Upper lobe of right lung (tissue), 1 donor: ENCODE measurements around the gene RERE. TPM values are rescaled to one million over a fixed set of nuclear protein-coding genes. Genes with fewer than 3 reads are reported as not detected.

ENCODE experiments used
- ATAC-seq: fragments of 200-7000 bp; cut with Tn5 transposase; one replicate; pipeline ENCODE4 v1.9.1; 2020; ENCODE audit warnings: mild to moderate bottlenecking, moderate library complexity
- DNase-seq: peaks from one replicate; pipeline ENCODE4 v3.0.0-alpha.2; 2020
- H3K27ac ChIP-seq: fragments of 200-600 bp; one replicate; pipeline ENCODE4 v1.8.0; 2022
- H3K27me3 ChIP-seq: fragments of 200-600 bp; one replicate; pipeline ENCODE4 v1.8.0; 2022; ENCODE audit warnings: mild to moderate bottlenecking
- H3K36me3 ChIP-seq: fragments of 200-600 bp; one replicate; pipeline ENCODE4 v1.8.0; 2022
- H3K4me1 ChIP-seq: fragments of 200-600 bp; one replicate; pipeline ENCODE4 v1.8.0; 2022
- H3K4me3 ChIP-seq: fragments of 200-600 bp; one replicate; pipeline ENCODE4 v1.8.0; 2022; ENCODE audit warnings: mild to moderate bottlenecking
- H3K9me3 ChIP-seq: fragments of 200-600 bp; one replicate; pipeline ENCODE4 v1.8.0; 2022
- CTCF ChIP-seq: fragments of 200-600 bp; IDR thresholded peaks from one replicate; pipeline ENCODE4 v1.8.0; 2022; ENCODE audit warnings: antibody characterized with exemption
- intact Hi-C: fragments of 100-400 bp; cut with DNase I; formaldehyde crosslinking; loops from one replicate; pipeline ENCODE4 v1.11.0; 2022
- total RNA-seq: library from RNA; stranded (reverse); fragmentation: NEBNext Ultra II Directional; extraction: Animal tissue kit (Norgen Biotek cat#: 25700); gene quantifications from one replicate; pipeline ENCODE4 v1.2.1, GENCODE V29; 2021
- donor health status: DM: no; HTN: yes; CAD: no; lungs with severe emphysema.

Gene RERE
- total RNA-seq, 1 donor from 2014 or later = 99.6 TPM

DNA sequence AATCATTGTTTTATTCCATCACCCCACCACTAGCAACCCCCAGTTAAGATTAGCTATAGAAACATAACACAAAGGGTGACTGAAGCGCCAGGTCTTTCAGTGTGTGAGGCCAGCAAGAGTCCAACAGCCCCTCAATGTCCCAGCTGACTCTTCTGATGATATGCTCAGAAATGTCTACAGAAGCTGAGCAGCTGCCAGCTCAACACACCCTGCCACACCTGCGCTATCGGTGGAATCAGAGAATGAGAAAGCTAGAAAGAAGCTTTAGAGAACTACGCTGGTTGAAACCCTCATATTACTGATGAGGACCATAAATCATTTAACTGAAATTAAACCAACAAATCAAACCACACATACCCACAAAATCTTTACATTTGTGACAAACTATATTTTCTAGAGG, 383.3 kb downstream of the RERE start:
- no peak for TF ChIP-seq CTCF
- peaks cover 13% of the 10 kb centered on the region for H3K4me1 ChIP-seq
- no peaks in the 10 kb centered on the region for H3K36me3 ChIP-seq
- no peaks in the 10 kb centered on the region for H3K9me3 ChIP-seq
- H3K27me3 ChIP-seq = no peaks in the 10 kb centered on the region
- ATAC-seq (no peak), DNase-seq (no peak)
- H3K27ac ChIP-seq = no peak overlapping the region
- intact Hi-C loops = no loop called here
- H3K4me3 ChIP-seq = no peak overlapping the region

GRCh38 chr1:8431784-8432183, 385.7 kb downstream of the RERE start:
- ATAC-seq = no peak
- TF ChIP-seq CTCF = no peak
- H3K36me3 ChIP-seq = no peaks in the 10 kb centered on the region
- no peak for DNase-seq
- intact Hi-C loops = no loop called here
- H3K27me3 ChIP-seq = no peaks in the 10 kb centered on the region
- peaks cover 24% of the 10 kb centered on the region for H3K4me1 ChIP-seq
- H3K4me3 ChIP-seq = no peak overlapping the region
- no peak overlapping the region for H3K27ac ChIP-seq
- no peaks in the 10 kb centered on the region for H3K9me3 ChIP-seq

GRCh38 chr1:8431019-8431418, 386.4 kb downstream of the RERE start:
- no peaks in the 10 kb centered on the region for H3K9me3 ChIP-seq
- ATAC-seq (no peak), DNase-seq (no peak)
- peaks cover 26% of the 10 kb centered on the region for H3K4me1 ChIP-seq
- H3K27me3 ChIP-seq = no peaks in the 10 kb centered on the region
- H3K27ac ChIP-seq = no peak overlapping the region
- H3K4me3 ChIP-seq = no peak overlapping the region
- peak; percentile 5 for TF ChIP-seq CTCF
- H3K36me3 ChIP-seq = no peaks in the 10 kb centered on the region
- intact Hi-C loops = no loop called here

- intact Hi-C loops = no loop called here
- no peaks in the 10 kb centered on the region for H3K27me3 ChIP-seq
- DNase-seq = no peak
- H3K9me3 ChIP-seq = no peaks in the 10 kb centered on the region
- no peak for TF ChIP-seq CTCF
- ATAC-seq = no peak
- peaks cover 27% of the 10 kb centered on the region for H3K4me1 ChIP-seq
- H3K36me3 ChIP-seq = no peaks in the 10 kb centered on the region
- H3K27ac ChIP-seq = no peak overlapping the region
- no peak overlapping the region for H3K4me3 ChIP-seq
Measured at GRCh38 chr1:8430476-8430875, 387.0 kb downstream of the RERE start.

- H3K4me1 ChIP-seq = peaks cover 36% of the 10 kb centered on the region
- no peaks in the 10 kb centered on the region for H3K9me3 ChIP-seq
- ATAC-seq (no peak), DNase-seq (no peak)
- H3K27ac ChIP-seq = no peak overlapping the region
- no peak for TF ChIP-seq CTCF
- H3K36me3 ChIP-seq = no peaks in the 10 kb centered on the region
- no peaks in the 10 kb centered on the region for H3K27me3 ChIP-seq
- H3K4me3 ChIP-seq = no peak overlapping the region
- intact Hi-C loops = no loop called here
Measured at GRCh38 chr1:8429549-8430110, 387.8 kb downstream of the RERE start.

DNA sequence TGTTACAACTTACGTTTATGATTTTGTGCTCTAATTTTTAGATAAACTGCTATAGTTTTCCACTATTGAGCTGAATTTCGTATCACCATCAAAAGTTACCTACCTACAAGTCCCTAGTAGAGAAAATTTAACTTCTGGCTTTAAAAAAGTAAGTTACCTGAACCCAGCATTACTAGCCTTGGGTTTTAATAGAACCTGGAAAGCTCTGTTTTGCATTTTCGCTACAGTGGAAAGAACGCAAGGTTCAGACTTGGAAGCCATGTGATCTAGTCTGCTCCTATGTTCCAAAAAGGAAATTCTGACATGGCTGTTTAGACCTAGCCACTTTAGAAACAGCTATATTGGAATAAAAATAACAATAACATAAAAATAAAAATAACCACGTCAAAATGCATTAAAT, 389.0 kb downstream of the RERE start:
- DNase-seq (no peak), ATAC-seq (no peak)
- Histone ChIP-seq H3K27ac (peak overlapping the region; percentile 58), H3K27me3 (no peaks in the 10 kb centered on the region), H3K36me3 (no peaks in the 10 kb centered on the region), H3K4me3 (no peak overlapping the region), H3K9me3 (no peaks in the 10 kb centered on the region), H3K4me1 (peaks cover 42% of the 10 kb centered on the region)
- no peak for TF ChIP-seq CTCF
- intact Hi-C loops = no loop called here
